DMS79 (cell line): Measurements from ENCODE around the gene SPECC1.
"Not testable (repeated sequence)": the region's sequence is repeated elsewhere in the genome, so short reads cannot be mapped to it uniquely, and the experiment has no call there.

Source experiments
- DNase-seq: peaks from one replicate; lab custom pipeline; 2025; lab: John Stamatoyannopoulos, UW

The SPECC1 gene

GRCh38 chr17:20235747-20236146 lies 226.6 kb downstream of the SPECC1 start:
- DNase-seq, result no peak

- no peak for DNase-seq
These were observed 227.5 kb downstream of the SPECC1 start for GRCh38 chr17:20236578-20237227.

- DNase-seq, result not testable (repeated sequence)
These were observed 230.6 kb downstream of the SPECC1 start for GRCh38 chr17:20239776-20240175.

GRCh38 chr17:20241855-20242254 lies 232.7 kb downstream of the SPECC1 start:
- DNase-seq, result no peak

GRCh38 chr17:20242271-20242670 lies 233.1 kb downstream of the SPECC1 start:
- DNase-seq, result no peak

- no peak for DNase-seq
These were observed 234.4 kb downstream of the SPECC1 start for GRCh38 chr17:20243524-20243923.

GRCh38 chr17:20244671-20245070 lies 235.5 kb downstream of the SPECC1 start:
- DNase-seq, result no peak

GRCh38 chr17:20246692-20247091 lies 237.5 kb downstream of the SPECC1 start:
- no peak for DNase-seq

GRCh38 chr17:20253323-20253722 lies 244.2 kb downstream of the SPECC1 start:
- no peak for DNase-seq

- DNase-seq, result no peak
These were observed 245.4 kb downstream of the SPECC1 start for GRCh38 chr17:20254541-20254940.

- DNase-seq, result no peak
These were observed 247.0 kb downstream of the SPECC1 start for GRCh38 chr17:20256144-20256543.

- DNase-seq, result no peak
These were observed 247.8 kb downstream of the SPECC1 start for GRCh38 chr17:20257008-20257407.

GRCh38 chr17:20257798-20258197 lies 248.6 kb downstream of the SPECC1 start:
- DNase-seq, result no peak

GRCh38 chr17:20259668-20260067 lies 250.5 kb downstream of the SPECC1 start:
- no peak for DNase-seq

GRCh38 chr17:20260268-20260667 lies 251.1 kb downstream of the SPECC1 start:
- DNase-seq, result no peak

- DNase-seq, result no peak
These were observed 253.3 kb downstream of the SPECC1 start for GRCh38 chr17:20262226-20263114.

GRCh38 chr17:20263115-20263433 lies 253.9 kb downstream of the SPECC1 start:
- DNase-seq, result not testable (repeated sequence)

- no peak for DNase-seq
These were observed 254.4 kb downstream of the SPECC1 start for GRCh38 chr17:20263595-20263994.

- no peak for DNase-seq
These were observed 255.8 kb downstream of the SPECC1 start for GRCh38 chr17:20264996-20265395.

GRCh38 chr17:20266806-20267458 lies 257.8 kb downstream of the SPECC1 start:
- peak; percentile 31 for DNase-seq

- DNase-seq, result peak; percentile 16
These were observed 258.3 kb downstream of the SPECC1 start for GRCh38 chr17:20267459-20267842.

GRCh38 chr17:20270369-20270768 lies 261.2 kb downstream of the SPECC1 start:
- DNase-seq, result no peak

GRCh38 chr17:20271011-20271610 lies 262.0 kb downstream of the SPECC1 start:
- no peak for DNase-seq
